ENCODE data around the gene ZNF668.

ZNF668 gene

DNA sequence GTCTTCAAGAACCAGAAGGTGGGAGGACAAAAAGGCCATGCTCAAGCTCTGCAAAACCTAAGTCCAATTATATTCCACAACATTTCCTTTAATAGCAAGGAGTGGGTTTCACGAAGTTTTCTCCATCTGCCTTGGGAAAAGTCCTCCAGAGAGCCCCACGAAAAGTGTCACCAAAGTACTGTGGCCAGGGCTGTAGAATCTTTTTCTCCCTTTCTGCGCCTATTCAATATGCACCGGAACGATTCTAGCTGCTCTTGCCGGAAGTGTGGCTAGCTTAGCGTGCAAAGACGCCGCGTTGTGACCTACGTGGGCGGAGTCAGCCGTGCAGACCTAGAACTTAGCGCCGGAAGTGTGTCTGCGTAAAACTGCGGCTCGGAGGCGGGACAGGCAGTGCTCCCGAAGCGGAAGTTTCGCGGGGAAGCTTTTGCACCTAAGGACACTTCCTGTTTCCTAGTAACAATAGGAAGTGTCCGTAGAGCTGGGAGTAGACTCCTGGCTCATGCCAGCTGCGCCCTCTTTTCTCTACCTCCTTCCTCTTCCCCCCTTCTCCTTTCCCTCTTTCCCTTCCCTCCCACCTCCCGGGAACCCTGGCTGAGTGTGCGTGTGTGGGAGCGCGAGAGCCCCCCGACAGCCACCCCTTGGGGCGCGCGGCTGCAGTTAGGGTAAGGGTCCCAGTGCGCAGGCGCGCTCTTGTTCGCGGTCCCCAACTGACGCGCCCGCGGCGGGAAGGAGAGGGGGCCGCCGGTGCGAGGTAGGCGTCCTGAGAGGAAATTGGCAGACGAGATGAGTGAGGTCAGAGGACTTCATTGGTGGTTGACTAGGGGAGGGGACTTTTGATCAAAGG is at the start of gene ZNF668, which contains the start of gene ZNF646:
Gene ZNF668 (minus strand): TSS at position 271 of the 844 bp plus-strand sequence. CDS start 9,781 bp downstream, outside the sequence.
Gene ZNF646 (plus strand): TSS at position 453 of the 844 bp plus-strand sequence. CDS start 1,903 bp downstream, outside the sequence.
- in situ Hi-C loops (cut with MboI; ENCODE audit: low sequenced_read_pairs) = no loop called here

DNA sequence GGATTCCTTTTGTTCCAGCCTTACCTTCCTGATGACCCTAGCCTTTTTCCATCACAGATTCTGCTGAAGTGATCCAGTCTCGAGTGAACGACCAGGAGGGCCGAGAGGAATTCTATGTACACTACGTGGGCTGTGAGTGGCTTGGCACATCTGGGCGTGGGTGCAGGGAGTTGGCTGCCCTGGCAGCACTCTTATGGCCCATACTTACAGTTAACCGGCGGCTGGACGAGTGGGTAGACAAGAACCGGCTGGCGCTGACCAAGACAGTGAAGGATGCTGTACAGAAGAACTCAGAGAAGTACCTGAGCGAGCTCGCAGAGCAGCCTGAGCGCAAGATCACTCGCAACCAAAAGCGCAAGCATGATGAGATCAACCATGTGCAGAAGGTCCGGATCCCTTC is 46.1 kb upstream of the ZNF668 start:
- in situ Hi-C loops (cut with MboI; ENCODE audit: low sequenced_read_pairs) = no loop called here

- in situ Hi-C loops (cut with MboI; ENCODE audit: low sequenced_read_pairs) = no loop called here
Measured at GRCh38 chr16:31118223-31119155, 44.4 kb upstream of the ZNF668 start.

DNA sequence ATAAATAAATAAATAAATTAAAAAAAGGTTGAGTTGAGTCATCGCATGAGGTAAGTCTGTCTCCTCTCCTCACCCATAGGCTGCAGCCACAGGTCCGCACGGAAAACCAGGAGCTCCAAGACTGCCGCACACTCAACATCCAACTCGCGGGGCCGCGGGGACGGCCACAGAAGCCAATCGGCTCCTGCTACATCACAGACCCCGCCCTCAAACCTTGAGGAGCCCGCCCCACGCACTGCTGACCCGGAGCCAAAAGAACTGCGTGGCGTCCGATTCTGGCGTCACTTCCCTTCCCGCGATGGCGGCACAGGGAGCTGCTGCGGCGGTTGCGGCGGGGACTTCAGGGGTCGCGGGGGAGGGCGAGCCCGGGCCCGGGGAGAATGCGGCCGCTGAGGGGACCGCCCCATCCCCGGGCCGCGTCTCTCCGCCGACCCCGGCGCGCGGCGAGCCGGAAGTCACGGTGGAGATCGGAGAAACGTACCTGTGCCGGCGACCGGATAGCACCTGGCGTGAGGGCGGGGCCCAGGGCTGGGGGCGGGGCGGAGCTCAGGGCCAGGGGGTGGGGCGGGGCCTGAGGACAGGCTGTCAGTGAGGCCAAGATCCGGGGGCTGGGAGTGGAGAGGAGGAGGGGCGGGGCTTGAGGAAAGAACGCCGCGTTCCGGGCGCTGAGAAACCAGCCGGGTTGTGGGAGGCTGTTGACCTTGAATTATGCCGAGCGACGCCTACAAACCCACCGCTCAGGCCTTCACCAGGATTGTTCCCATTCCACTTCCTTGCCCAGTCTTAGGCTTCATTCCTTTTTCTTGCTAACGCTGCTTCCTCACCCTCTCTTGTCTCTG is 43.6 kb upstream of the ZNF668 start, which contains the start of gene KAT8:
Gene KAT8 (plus strand): TSS at position 281 of the 839 bp plus-strand sequence. CDS start 18 bp downstream, at position 299.
- in situ Hi-C loops (cut with MboI; ENCODE audit: low sequenced_read_pairs) = no loop called here

DNA sequence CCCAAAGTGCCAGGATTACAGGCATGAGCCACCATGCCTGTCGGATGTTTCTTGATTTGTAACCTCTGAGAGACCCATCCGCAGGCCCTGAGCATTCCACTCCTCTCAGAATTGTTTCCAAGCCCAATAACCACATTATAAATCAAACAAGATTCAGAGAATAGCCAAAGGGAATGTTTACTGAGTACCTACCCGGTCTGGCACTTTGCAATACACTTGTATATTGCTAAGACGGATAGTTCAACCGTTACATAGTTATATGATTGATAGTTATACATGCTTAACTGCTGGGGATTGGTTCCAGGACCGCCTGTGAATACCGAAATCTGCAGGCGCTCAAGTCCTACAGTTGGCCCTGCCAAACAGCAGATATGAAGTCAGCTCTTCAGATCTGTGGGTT is 40.4 kb upstream of the ZNF668 start:
- in situ Hi-C loops (cut with MboI; ENCODE audit: low sequenced_read_pairs) = no loop called here

- in situ Hi-C loops (cut with MboI; ENCODE audit: low sequenced_read_pairs) = no loop called here
Measured at GRCh38 chr16:31113121-31114120, 39.4 kb upstream of the ZNF668 start.

DNA sequence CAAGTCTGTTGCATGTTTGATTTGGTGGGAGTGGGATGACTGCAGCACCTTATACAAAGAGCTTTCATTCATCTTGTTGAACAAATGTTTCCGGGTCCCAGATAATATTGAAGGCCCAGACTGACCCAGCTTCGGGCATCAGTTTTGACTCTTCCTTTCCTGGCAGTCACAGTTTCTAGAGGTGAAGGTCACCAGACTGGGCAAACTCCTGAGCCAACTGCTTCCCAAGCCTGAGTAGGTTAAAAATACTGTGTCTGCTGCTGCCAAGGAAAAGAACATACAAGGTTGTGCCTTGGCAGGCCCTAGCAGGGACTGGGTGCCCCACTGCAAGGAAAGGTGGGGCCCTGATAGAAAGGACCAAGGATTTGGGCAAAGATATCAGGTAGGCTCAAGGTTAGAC is 38.7 kb upstream of the ZNF668 start:
- in situ Hi-C loops (cut with MboI; ENCODE audit: low sequenced_read_pairs) = no loop called here

DNA sequence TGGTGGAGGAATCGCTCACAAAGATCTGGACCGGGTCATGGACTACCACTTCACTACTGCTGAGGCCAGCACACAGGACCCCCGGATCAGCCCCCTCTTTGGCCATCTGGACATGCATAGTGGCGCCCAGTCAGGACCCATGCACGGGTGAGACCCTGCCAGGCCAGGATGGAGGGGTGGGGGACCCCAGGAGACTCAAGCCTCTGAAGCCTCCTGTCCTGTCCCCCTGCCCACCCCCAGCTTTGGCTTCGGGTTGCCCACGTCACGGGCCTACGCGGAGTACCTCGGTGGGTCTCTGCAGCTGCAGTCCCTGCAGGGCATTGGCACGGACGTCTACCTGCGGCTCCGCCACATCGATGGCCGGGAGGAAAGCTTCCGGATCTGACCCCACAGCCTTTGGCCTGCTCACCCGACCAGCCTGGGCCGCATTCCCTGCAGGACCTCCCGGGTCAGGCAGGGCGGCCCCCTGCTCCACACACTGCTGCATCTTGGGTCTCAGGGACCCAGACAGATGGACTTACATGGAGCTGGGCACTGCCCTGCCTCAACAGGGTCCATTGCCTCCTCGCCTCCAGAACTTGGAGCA is 37.9 kb upstream of the ZNF668 start:
- in situ Hi-C loops (cut with MboI; ENCODE audit: low sequenced_read_pairs) = no loop called here

- in situ Hi-C loops (cut with MboI; ENCODE audit: low sequenced_read_pairs) = no loop called here
Measured at GRCh38 chr16:31110106-31111034, 36.3 kb upstream of the ZNF668 start.

DNA sequence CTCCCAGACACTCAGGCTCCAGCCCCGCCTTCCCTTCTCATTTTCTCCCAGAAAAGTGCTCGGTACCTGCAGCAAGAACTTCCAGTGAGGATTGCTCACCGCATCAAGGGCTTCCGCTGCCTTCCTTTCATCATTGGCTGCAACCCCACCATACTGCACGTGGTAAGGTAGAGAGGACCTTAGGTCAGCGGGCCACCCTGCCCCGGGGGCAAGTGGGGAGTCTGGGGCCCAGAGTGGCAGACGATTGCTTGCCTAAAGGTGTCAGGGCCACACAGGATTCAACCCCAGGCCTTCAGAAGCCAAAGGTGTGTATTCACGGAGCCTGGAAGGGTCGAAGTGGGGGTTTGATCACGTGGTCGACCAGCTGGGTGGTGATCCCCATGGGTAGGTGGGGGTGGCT is 35.6 kb upstream of the ZNF668 start:
- in situ Hi-C loops (cut with MboI; ENCODE audit: low sequenced_read_pairs) = no loop called here

DNA sequence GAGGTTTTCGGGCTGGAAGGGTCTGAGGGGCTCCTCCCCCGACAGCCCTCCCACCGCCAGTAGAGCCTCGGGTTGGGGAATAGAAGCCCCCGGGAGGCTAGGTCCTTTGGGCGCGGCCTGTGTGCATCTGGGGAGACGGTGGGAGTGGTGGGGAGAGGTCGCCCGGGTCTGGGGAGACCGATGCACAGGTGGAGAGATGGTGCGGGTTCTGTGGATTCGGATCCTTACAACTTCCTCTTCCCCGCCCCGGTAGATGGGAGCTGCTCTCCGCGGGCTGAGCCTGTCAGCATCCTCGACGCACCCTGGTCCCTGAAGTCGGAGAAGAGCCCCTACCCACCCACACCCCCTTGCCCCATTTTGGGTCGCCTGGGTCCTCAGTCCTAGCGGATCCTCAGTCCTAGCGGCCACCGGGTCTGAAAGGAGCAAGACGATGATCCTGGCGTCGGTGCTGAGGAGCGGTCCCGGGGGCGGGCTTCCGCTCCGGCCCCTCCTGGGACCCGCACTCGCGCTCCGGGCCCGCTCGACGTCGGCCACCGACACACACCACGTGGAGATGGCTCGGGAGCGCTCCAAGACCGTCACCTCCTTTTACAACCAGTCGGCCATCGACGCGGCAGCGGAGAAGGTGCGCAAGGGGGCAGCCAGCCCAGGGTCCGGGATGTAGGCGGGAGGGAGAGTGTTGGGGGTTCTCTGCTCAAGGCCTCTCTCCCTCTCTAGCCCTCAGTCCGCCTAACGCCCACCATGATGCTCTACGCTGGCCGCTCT is 34.9 kb upstream of the ZNF668 start:
- in situ Hi-C loops (cut with MboI; ENCODE audit: low sequenced_read_pairs) = no loop called here

DNA sequence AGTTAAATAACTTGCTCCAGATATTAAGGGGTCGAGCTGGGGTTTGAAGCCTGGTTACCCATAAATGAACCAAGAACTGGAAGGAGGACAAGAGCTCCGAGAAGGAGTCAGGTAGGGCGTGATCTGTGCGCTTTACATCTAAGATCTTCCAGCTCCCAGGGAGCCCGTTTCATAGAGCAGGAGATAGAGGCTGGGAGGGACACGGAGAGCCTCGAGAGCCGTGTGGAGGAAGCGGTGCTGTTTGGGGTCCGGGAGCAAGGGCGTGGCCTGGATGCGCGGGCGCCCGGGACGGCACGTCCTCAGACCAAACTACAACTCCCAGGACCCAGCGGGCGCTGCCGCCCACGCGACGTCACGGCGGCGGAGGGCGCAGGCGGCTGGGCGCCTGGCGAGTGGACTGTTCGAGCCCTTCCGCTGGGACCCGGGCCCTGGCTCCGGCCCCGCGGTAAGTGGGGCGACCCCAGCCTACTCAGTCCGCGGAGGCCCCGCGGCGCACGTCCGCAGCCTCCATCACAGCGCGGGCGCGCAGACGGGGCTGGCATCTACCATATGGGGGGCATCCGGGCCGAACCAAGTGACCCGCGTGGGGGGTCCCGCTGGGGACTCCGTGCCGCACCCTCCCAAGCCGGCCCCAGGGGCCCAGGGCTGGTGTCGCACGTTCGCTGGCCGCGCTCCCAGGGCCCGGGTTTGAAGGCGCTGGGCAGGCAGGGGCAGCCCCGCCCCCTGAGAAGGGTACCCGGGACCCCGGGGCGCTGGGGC is 34.2 kb upstream of the ZNF668 start, which contains the start of gene BCKDK:
Gene BCKDK (plus strand): TSS at position 352 of the 759 bp plus-strand sequence. CDS start 838 bp downstream, outside the sequence.
- in situ Hi-C loops (cut with MboI; ENCODE audit: low sequenced_read_pairs) = no loop called here

- in situ Hi-C loops (cut with MboI; ENCODE audit: low sequenced_read_pairs) = no loop called here
Measured at GRCh38 chr16:31107465-31107867, 33.4 kb upstream of the ZNF668 start.

GRCh38 chr16:31106509-31107464 is 32.7 kb upstream of the ZNF668 start:
- in situ Hi-C loops (cut with MboI; ENCODE audit: low sequenced_read_pairs) = no loop called here

- in situ Hi-C loops (cut with MboI; ENCODE audit: low sequenced_read_pairs) = no loop called here
Measured at GRCh38 chr16:31105677-31106213, 31.7 kb upstream of the ZNF668 start.
